ENCODE results near the gene MRPS25.

- no peak for TF ChIP-seq FOXK2 (IDR thresholded peaks at IDR 0.05)
- TF ChIP-seq HDGF (IDR thresholded peaks at IDR 0.05; ENCODE audit: borderline replicate concordance) = no peak
- TF ChIP-seq L3MBTL2 (conservative IDR thresholded peaks at IDR 0.05) = no peak
- no peak for TF ChIP-seq ELF4 (IDR thresholded peaks at IDR 0.05)
- no peak for TF ChIP-seq FOXM1 (IDR thresholded peaks at IDR 0.05; ENCODE audit: borderline replicate concordance)
- TF ChIP-seq NFRKB (IDR thresholded peaks at IDR 0.05) = no peak
- TF ChIP-seq FOXA1 (IDR thresholded peaks at IDR 0.05) = no peak
- TF ChIP-seq LEF1 (IDR thresholded peaks at IDR 0.05; ENCODE audit: borderline replicate concordance) = no peak
- no peak for TF ChIP-seq SP1 (IDR thresholded peaks at IDR 0.05)
- no peak for TF ChIP-seq BHLHE40 (IDR thresholded peaks at IDR 0.05; ENCODE audit: borderline replicate concordance)
Observed at GRCh38 chr3:15086699-15087098, 21.6 kb upstream of the MRPS25 start.
